Measurements from ENCODE around the gene HSPB9. TPM values are rescaled to one million over a fixed set of nuclear protein-coding genes. Genes with fewer than 3 reads are reported as not detected.

Gene HSPB9
- total and polyA plus RNA-seq, 2 of the 8 experiments (the other 6 are each of a cell fraction or from before 2014, with no cell fraction given) = 0.27 to 0.30 TPM

GRCh38 chr17:42169351-42169750 is 46.7 kb downstream of the HSPB9 start:
- H2AFZ ChIP-seq (ENCODE audit: low read length) = no peak overlapping the region
- no peak overlapping the region for H3K14ac ChIP-seq (ENCODE audit: insufficient read length)
- H3K18ac ChIP-seq (ENCODE audit: extremely low read depth, low read length) = no peak overlapping the region
- no peaks in the 10 kb centered on the region for H3K4me1 ChIP-seq (replicated peaks in 1 of 4; ENCODE audit: control insufficient read depth in 3 of 4, insufficient read depth in 4 of 4, low read length in 3 of 4)
- H3K79me2 ChIP-seq (ENCODE audit: control insufficient read depth in 1 of 2, insufficient read depth in 2 of 2, low read length in 2 of 2) = no peaks in the 10 kb centered on the region
- no peak overlapping the region for H4K91ac ChIP-seq (replicated peaks; ENCODE audit: insufficient read length, low read length)
- no peak overlapping the region for H3K4me3 ChIP-seq (ENCODE audit: extremely low read depth in 1 of 4, insufficient read depth in 2 of 4, low read depth in 3 of 4, low read length in 4 of 4)
- no peak for DNase-seq (ENCODE audit: low read depth in 1 of 2, low spot score in 2 of 2)
- H3K27ac ChIP-seq (ENCODE audit: low read depth, low read length) = no peak overlapping the region
- H2BK20ac ChIP-seq (ENCODE audit: low read length) = no peak overlapping the region
- H3K79me1 ChIP-seq (ENCODE audit: low read depth, low read length) = no peaks in the 10 kb centered on the region
- no peak overlapping the region for H2AK5ac ChIP-seq (ENCODE audit: low read depth, low read length)
- no peak overlapping the region for H2BK5ac ChIP-seq (ENCODE audit: low read depth, low read length)
- H4K20me1 ChIP-seq (replicated peaks in 1 of 2; ENCODE audit: control insufficient read depth in 1 of 2, insufficient read depth in 2 of 2, low read length in 2 of 2) = no peaks in the 10 kb centered on the region
- H3K23ac ChIP-seq (ENCODE audit: insufficient read length) = no peak overlapping the region
- H2BK15ac ChIP-seq (ENCODE audit: low read length) = no peak overlapping the region
- no peaks in the 10 kb centered on the region for H3K27me3 ChIP-seq (replicated peaks in 1 of 4; ENCODE audit: control insufficient read depth in 3 of 4, extremely low read depth in 1 of 4, insufficient read depth in 3 of 4, low read length in 3 of 4)
- no peaks in the 10 kb centered on the region for H3K36me3 ChIP-seq (ENCODE audit: control insufficient read depth in 2 of 4, insufficient read depth in 4 of 4, low read length in 3 of 4)
- WGBS, 2 experiments (ENCODE audit: extremely low coverage in 1 of 2, insufficient coverage in 1 of 2, insufficient read length in 1 of 2, insufficient replicate concordance in 2 of 2, low coverage in 1 of 2, low lambda C conversion rate in 2 of 2, missing lambda C conversion rate in 1 of 2) = 93% methylated on average over 29 of the region's 29 CpGs; no CpG with 5 or more reads in 1 of the 2 experiments
- H3K56ac ChIP-seq (replicated peaks; ENCODE audit: insufficient read length, low read depth, low read length) = no peak overlapping the region
- no peak overlapping the region for H3K4me2 ChIP-seq (ENCODE audit: insufficient read depth in 1 of 2, low read depth in 2 of 2, low read length in 2 of 2)
- CTCF ChIA-PET (ENCODE audit: partially characterized antibody) = interaction anchor here (1.4 to 3.9 kb wide), 2 partner anchors 12 to 103 kb away, joined by 3 to 21 read pairs; partner anchors contain the start of gene KCNH4
- H4K5ac ChIP-seq (ENCODE audit: insufficient read length, low read depth, low read length) = no peak overlapping the region
- no peak overlapping the region for H2BK12ac ChIP-seq (ENCODE audit: low read depth, low read length)
- no peak overlapping the region for H3K9ac ChIP-seq (replicated peaks in 1 of 4; ENCODE audit: extremely low read depth in 1 of 4, low read depth in 3 of 4, low read length in 3 of 4)
- POLR2A ChIA-PET (ENCODE audit: partially characterized antibody) = interaction anchor here (0.6 kb wide), 1 partner anchor 49 kb away, joined by 3 read pairs; no protein-coding TSS in a partner anchor
- H2BK120ac ChIP-seq (replicated peaks; ENCODE audit: low read depth, low read length) = no peak overlapping the region
- H4K8ac ChIP-seq (ENCODE audit: extremely low read depth, insufficient read depth, low read length) = no peak overlapping the region
- no peak overlapping the region for H3K4ac ChIP-seq (replicated peaks; ENCODE audit: insufficient read length, low read depth, low read length)
- no peaks in the 10 kb centered on the region for H3K9me3 ChIP-seq (ENCODE audit: insufficient read depth in 2 of 2, low read depth in 1 of 2, low read length in 1 of 2)
- H3K23me2 ChIP-seq (ENCODE audit: low read depth, low read length) = no peaks in the 10 kb centered on the region
- TF ChIP-seq SP4 (IDR thresholded peaks at IDR 0.05; ENCODE audit: low read length) (no peak), USF2 (IDR thresholded peaks at IDR 0.05; ENCODE audit: low read length) (no peak), CBX5 (IDR thresholded peaks at IDR 0.05; ENCODE audit: low read depth, low read length) (no peak), KDM5A (IDR thresholded peaks at IDR 0.05; ENCODE audit: low read length) (no peak), MAX (IDR thresholded peaks at IDR 0.05) (no peak), CHD1 (IDR thresholded peaks at IDR 0.05; ENCODE audit: low read depth, low read length) (no peak), PHF8 (conservative IDR thresholded peaks at IDR 0.05; ENCODE audit: low read depth, low read length) (no peak), KDM1A (IDR thresholded peaks at IDR 0.05; ENCODE audit: borderline replicate concordance, low read length) (no peak)
- FAIRE-seq = no peak

Data from H1 (cell line).